SKM-1 (cell line): Measurements from ENCODE around the gene ENTR1.

Experiments used
- DNase-seq: peaks from one replicate; lab custom pipeline; 2025; ENCODE audit not compliant: unreplicated experiment; lab: John Stamatoyannopoulos, UW

Gene ENTR1

DNA sequence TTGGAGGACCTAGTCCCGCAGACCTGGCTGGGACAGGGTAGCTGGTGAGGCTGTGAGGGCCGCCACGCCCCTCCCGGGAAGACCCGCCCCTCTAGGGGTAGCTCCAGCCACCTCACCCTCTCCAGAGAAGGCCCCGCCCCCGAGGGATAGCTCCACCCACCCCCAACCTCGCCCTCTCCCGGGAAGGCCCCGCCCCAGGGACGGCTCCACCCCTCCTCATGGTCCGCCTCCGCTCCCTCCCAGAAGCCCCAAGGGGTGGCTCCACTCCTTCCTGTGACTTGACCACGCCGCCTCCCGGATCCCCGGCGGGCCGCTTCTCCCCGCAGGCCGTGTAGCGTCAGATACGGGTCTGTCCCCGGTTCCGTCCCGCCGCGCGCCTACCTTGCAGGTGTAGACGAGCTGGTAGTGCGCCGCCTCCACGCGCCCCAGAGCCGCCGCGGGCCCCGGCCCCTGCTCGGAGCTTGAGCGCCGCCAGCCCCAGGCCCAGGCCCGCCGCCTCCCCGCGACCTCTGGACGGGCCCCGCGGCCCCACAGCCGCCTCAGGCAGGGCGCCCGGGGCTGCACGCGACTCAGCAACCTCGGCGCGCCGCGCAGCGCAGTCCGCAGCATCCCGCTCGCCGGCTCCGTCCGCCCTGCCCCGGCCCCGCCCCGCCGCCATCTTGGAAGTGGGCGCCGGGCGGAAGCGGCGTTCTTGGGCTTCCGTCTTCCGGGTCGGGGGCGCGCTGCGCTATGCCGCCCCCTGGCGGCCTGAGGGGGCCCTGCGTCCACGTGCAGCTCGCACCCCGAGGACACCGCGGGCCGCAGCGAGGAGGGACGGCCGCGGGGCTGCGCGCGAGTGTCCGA lies 47.1 kb downstream of the ENTR1 start, which contains the start of gene DNLZ:
DNLZ (minus strand) TSS at position 639 of the 843 bp plus-strand sequence; CDS start at position 609, 30 bp downstream.
- peak; percentile 91 for DNase-seq

GRCh38 chr9:136362450-136362784 lies 48.0 kb downstream of the ENTR1 start:
- DNase-seq = no peak

DNA sequence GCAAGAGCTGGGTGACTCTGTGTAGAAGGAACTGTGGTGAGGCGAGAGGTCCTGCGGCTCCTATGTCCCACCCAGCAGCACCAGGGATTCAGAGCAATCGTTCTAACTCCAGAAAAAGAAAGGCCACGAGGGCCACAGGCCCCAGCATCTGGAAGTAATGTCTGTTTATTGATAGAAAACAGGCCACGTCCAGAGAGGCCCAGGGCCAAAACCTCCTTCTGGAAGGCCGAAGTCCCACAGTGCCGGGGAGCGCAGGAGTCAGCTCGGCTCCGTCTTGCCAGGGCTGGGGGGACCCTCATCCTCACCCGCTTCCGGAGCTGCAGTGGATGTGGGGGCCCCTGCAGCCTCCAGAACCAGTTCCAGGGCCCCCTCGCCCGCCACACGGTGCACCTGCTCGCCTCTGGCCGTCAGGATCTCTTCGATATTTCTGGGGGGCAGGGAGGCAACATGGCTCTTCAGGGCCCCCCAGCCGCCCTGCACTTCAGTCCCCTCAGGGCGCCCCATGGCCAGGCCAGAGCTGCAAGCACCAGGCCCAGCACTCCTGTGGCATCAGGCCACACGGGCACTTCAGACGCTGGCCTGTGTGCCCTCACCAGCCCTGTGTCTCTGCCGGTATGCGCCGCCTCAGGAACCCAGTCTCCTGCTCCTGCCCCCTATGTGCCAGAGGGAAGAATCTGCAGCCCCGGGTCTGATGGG lies 48.5 kb downstream of the ENTR1 start:
- no peak for DNase-seq

DNA sequence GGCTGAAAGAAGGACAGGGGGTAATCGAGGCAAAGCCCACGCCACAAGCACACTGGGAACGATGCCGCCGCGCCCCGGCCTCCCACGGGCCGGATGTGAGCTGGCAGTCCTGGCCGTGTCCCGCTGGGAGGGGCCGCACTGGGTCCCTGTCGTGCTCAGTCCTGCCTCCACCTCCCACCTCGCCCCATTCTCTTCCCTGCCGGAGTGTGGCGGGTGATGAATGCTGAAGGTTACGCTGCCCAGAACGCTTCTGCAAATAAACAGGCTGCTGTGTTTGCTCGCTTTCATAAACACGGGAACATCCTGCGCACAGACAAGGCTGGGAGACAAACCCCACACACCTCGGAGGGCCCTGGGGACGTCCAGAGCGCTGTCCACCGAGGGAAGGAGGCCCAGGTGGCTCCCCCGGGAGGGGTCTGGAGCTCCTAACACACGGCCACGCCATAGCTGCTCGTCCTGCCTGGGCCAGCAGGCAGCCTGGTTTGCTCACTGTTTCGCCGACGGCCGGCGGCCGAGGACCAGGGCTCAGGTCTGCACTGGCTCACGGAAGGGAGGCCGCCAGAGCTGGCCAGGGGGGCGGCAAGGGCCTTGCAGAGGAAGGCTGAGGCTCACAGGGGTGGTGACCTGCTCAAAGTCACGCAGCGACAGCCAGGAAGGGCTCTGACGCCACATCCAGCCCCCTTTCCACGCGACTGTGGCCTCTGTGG lies 49.2 kb downstream of the ENTR1 start:
- no peak for DNase-seq

DNA sequence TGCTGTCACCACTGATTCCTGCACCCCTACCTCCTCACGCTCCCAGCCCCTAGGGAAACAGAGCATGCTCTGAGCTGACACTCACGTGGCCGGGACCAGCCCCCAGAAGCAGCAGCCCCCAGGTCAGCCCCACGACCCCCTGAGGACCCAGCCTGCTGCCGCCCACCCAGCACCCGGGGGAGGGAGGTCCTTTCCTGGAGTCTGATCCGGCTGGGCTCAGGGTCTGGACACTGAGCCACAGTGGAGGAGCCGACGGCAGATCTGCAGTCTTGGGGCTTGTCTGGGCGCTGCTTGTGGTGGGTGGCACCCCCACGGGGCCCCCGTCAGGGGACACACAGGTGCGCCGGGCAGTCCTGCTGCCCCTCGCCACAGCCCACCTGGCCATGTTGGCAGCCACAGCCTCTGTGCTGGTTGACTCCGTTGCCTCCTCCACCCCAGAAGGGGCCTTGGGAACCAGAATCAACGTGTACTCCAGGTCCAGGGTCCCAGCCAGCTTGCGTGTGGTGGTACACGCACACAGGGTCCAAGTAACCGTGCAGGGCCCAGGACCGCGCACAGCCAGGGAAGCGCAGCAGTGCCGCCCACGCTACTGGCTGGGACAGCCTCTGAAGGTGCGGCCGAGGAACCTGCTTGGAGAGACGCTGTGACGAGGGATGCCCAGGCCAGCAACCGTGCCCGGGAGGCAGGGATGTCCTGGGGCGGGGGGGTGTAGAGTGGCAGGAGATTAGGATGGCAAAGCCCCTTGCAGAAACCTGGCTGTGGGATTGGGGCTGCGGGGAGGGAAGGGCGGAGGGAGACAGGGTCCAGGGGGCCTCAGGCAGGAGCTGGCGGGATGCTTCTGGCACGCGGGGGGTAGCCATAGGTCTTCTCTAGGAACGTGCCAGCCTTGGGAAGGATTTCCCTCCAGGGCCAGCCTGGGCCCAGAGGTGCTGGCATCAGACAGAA lies 50.4 kb downstream of the ENTR1 start:
- no peak for DNase-seq

DNA sequence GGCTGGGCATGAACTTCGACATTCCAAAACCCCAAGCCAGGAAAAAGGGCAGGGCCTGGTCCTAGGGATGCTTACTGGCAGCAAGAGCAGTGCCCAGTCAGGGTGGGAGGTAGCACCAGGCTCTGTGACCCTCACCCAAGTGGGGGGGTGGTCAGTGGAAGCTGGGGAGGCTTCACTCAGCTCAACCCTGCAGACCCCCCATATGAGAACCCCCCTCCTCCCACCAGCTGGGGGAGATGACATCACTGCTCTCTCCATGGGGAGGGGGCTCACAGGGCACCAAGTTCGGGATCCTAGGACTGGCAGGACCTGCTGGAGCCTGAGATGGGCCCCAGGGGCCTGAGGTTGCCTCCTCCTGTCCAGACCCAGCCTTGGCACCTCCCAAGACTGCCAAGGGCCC lies 51.5 kb downstream of the ENTR1 start:
- no peak for DNase-seq

- DNase-seq = no peak
Measured at GRCh38 chr9:136358016-136358415, 52.4 kb downstream of the ENTR1 start.

GRCh38 chr9:136357202-136357725 lies 53.1 kb downstream of the ENTR1 start:
- no peak for DNase-seq

DNA sequence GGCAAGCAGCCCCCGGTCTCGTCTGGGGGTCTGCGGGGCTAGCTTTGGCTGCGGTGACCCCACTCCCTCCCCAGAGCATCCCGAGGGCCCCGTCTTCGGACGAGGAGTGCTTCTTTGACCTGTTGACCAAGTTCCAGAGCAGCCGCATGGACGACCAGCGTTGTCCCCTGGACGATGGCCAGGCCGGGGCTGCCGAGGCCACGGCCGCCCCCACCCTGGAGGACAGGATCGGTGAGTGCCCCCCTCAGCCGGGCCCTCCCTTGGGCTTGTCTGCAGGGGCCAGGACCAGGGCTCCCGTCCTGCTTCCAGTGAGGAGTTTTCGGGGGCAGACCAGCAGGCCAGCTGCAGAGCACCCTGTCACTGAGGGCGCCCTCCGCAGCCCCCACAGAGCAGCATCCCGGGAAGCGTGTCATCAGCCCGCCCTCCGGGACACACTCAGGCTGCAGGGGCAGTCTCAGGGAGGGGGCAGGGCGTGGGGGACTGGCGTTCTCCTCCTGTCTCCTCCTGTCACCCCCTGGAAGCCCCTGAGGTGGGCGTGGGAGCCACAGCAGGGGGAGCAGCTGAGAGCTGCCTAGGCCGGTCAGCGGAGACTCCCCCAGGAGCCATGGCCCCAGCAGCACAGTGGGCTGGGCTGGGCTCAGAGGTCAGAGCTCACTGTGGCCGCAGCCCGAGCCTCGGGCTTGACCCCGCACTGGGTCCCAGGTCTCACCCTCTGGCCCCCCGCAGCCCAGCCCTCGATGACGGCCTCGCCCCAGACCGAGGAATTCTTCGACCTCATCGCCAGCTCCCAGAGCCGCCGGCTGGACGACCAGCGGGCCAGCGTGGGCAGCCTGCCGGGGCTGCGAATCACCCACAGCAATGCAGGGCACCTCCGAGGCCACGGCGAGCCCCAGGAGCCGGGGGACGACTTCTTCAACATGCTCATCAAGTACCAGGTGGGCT lies 54.5 kb downstream of the ENTR1 start:
- no peak for DNase-seq

- no peak for DNase-seq
Measured at GRCh38 chr9:136354592-136355085, 55.8 kb downstream of the ENTR1 start.

DNA sequence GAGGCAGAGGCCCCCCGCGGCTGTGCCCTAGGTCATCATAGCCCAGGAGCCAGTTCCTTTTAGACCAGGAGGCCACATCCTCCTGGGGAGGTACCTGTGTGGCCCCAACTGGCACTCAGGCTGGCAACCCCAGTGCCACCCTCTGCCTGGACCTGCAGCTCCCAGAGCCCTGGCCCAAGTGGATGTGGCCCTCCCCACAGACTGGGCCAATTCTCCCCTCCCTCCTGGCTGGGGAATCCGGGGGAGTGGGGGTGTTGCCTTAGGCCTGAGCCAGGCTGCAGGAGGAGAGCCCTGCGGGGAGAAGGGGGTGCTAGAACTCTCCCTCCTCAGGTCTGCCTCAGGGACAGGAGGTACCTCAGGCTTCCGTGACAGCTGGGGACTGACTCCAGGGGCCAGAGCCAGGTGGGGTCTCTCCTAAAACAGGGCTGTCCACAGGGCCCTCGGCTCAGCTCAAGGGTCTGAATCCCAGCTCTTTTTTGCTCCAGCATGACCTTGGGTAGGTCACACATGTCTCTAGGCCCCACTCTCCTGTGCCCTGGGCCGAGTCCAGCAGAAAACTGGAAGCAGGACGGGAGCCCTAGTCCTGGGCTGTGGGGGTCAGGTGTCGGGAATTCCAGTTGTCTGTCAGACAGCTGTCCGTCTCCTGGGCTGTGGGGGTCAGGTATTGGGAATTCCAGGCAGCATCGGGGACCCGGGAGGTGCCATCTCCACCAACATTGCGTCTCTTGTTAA lies 56.5 kb downstream of the ENTR1 start:
- DNase-seq = no peak

DNA sequence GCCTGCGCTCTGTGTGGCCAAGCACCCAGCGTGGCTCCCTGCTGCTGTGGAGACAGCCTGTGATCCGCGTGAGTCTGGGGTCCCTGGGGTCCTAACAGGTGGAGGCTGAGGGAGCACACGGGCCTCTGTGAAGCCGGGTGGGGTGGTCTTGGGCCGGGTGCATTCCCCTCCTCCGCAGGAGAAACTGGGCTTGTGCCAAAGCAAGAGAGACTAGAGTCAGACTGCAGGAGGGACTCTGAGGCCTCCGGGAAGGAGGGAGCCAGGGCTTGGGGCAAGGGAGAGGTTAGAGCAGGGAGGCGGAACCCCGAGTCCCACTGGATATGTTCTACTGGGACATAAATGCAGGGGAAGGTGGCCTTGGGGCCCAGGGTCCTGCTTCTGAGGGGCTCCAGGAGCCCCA lies 57.3 kb downstream of the ENTR1 start:
- DNase-seq = no peak

DNA sequence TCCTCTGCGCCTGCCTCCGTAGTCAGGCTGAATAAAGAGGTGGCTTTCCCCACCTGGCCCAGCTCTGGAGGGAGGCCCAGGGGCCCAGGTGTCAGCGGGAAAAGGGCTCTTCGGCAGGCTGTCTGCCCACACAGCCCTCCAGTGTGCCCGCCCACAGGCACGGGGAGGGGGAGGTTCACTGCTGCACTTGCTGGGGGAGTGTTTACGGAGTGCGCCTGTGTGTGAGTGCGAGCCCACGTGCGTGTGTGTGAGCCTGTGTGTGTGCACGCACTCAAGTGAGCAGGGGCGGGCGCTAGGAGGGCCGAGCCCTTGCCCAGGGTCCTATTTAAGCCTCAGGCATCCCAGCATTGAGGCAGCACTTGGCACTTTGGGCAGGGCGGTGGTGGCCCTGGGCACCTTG lies 57.7 kb downstream of the ENTR1 start:
- no peak for DNase-seq
